A549 (cell line): ENCODE data around the gene PWP1. TPM values are rescaled to one million over a fixed set of nuclear protein-coding genes. Genes with fewer than 3 reads are reported as not detected.

Experiments
- ATAC-seq, 2 experiments: fragments of 200-7000 bp in 1 of 2; fragments of >200 bp in 1 of 2; cut with Nextera tagmentation in 1 of 2; cut with Tn5 transposase in 1 of 2; 3 replicates each; pipeline versions ENCODE4 v1.8.0 to v1.9.1; 2018 to 2020; ENCODE audit warnings: mild to moderate bottlenecking in 1 of 2, moderate library complexity in 1 of 2
- CTCF ChIA-PET: fragments of 300-600 bp; sonication (Branson Sonifier 250); formaldehyde crosslinking; extraction: SDS; loops from one replicate; lab custom pipeline; 2021; ENCODE audit warnings: antibody characterized with exemption, inconsistent platforms; lab: Yijun Ruan, JAX
- POLR2A ChIA-PET: fragments of 350-600 bp; formaldehyde crosslinking; extraction: SDS; loops from one replicate; lab custom pipeline; 2021; ENCODE audit warnings: antibody characterized with exemption, inconsistent platforms; lab: Yijun Ruan, JAX
- DNase-seq, 2 experiments: peaks; one replicate each; pipeline versions ENCODE4 v3.0.0 to v3.0.0-alpha.2; 2011 to 2016; ENCODE audit warnings: low read depth in 1 of 2, low spot score in 1 of 2
- FAIRE-seq: peaks from 2 replicates; lab custom pipeline; 2011; peaks lifted over from hg19 to GRCh38; lab: Jason Lieb, UNC
- H3K27ac ChIP-seq, 2 experiments: fragments of >200 bp; sonication (Bioruptor Twin); formaldehyde crosslinking; 3 replicates each; pipeline ENCODE4 v1.5.1; 2016 to 2017
- H3K4me1 ChIP-seq: fragments of >200 bp; sonication (Bioruptor Twin); formaldehyde crosslinking; 3 replicates; pipeline ENCODE4 v1.6.1; 2016
- H3K4me2 ChIP-seq: fragments of >200 bp; sonication (Bioruptor Twin); formaldehyde crosslinking; 3 replicates; pipeline ENCODE4 v1.6.1; 2016
- H3K4me3 ChIP-seq: fragments of >200 bp; sonication (Bioruptor Twin); formaldehyde crosslinking; 3 replicates; pipeline ENCODE4 v1.5.1; 2016
- H3K9me3 ChIP-seq: fragments of >200 bp; sonication (Bioruptor Twin); formaldehyde crosslinking; 3 replicates; pipeline ENCODE4 v1.6.1; 2016
- BCL3 ChIP-seq: fragments of >200 bp; sonication (Bioruptor Twin); formaldehyde crosslinking; IDR thresholded peaks from 3 replicates; pipeline ENCODE4 v1.6.1; 2016
- CBX2 ChIP-seq: fragments of 200-600 bp; sonication (generic); IDR thresholded peaks from 2 replicates; pipeline ENCODE4 v1.6.1; 2016; ENCODE audit warnings: low read depth, mild to moderate bottlenecking, borderline replicate concordance
- HDAC2 ChIP-seq: fragments of 200-600 bp; sonication (generic); IDR thresholded peaks from 2 replicates; pipeline ENCODE4 v1.6.1; 2016
- HEYL ChIP-seq: fragments of 250-450 bp; sonication (Bioruptor Pico); IDR thresholded peaks from 2 replicates; pipeline ENCODE4 v1.8.0; 2021; ENCODE audit warnings: mild to moderate bottlenecking, moderate library complexity
- HOXA7 ChIP-seq: fragments of 250-450 bp; sonication (Bioruptor Pico); IDR thresholded peaks from 2 replicates; pipeline ENCODE4 v1.5.0; 2020; ENCODE audit warnings: mild to moderate bottlenecking, moderate library complexity
- HOXB13 ChIP-seq: fragments of 250-450 bp; sonication (Bioruptor Pico); IDR thresholded peaks from 2 replicates; pipeline ENCODE4 v1.5.0; 2020; ENCODE audit warnings: low read depth, mild to moderate bottlenecking, moderate library complexity
- JUN ChIP-seq, 2 experiments: fragments of >200 bp; sonication (Bioruptor Twin); formaldehyde crosslinking; IDR thresholded peaks; 2 replicates in 1 of 2; 3 replicates in 1 of 2; pipeline ENCODE4 v1.6.1; 2016 to 2017
- JUNB ChIP-seq: fragments of >200 bp; sonication (Bioruptor Twin); formaldehyde crosslinking; IDR thresholded peaks from 2 replicates; pipeline ENCODE4 v1.6.1; 2016
- KDM1A ChIP-seq: fragments of 200-600 bp; sonication (generic); IDR thresholded peaks from 2 replicates; pipeline ENCODE4 v1.6.1; 2016; ENCODE audit warnings: low read depth, mild to moderate bottlenecking
- KDM5A ChIP-seq: fragments of 200-600 bp; sonication (generic); IDR thresholded peaks from 2 replicates; pipeline ENCODE4 v1.6.1; 2016; ENCODE audit warnings: antibody characterized with exemption, mild to moderate bottlenecking
- MYC ChIP-seq: IDR thresholded peaks from 2 replicates; pipeline ENCODE4 v1.6.1; 2012; ENCODE audit warnings: mild to moderate bottlenecking, inconsistent platforms, low read length, improper control_type of control experiment, borderline replicate concordance
- NFE2L2 ChIP-seq: fragments of 150-350 bp; conservative IDR thresholded peaks from 2 replicates; pipeline ENCODE4 v1.6.1; 2014; ENCODE audit warnings: low read length
- PHF8 ChIP-seq: fragments of 200-600 bp; sonication (generic); IDR thresholded peaks from 2 replicates; pipeline ENCODE4 v1.6.1; 2016; ENCODE audit warnings: low read depth, mild to moderate bottlenecking, antibody characterized with exemption, moderate library complexity, borderline replicate concordance
- POLR2A ChIP-seq: IDR thresholded peaks from 2 replicates; pipeline ENCODE4 v1.6.1; 2012; ENCODE audit warnings: mild to moderate bottlenecking, low read length
- RCOR1 ChIP-seq: fragments of 150-350 bp; IDR thresholded peaks from 2 replicates; pipeline ENCODE4 v1.6.1; 2014; ENCODE audit warnings: antibody characterized with exemption, low read length, low read depth
- RNF2 ChIP-seq: fragments of 200-600 bp; sonication (generic); IDR thresholded peaks from 2 replicates; pipeline ENCODE4 v1.6.1; 2016; ENCODE audit warnings: low read depth, mild to moderate bottlenecking, antibody characterized with exemption, moderate library complexity, borderline replicate concordance
- SREBF2 ChIP-seq: fragments of 450-650 bp; IDR thresholded peaks from 2 replicates; pipeline ENCODE4 v1.6.1; 2014; ENCODE audit warnings: mild to moderate bottlenecking, moderate library complexity
- TP53 ChIP-seq: fragments of 250-450 bp; sonication (Bioruptor Pico); IDR thresholded peaks from 2 replicates; pipeline ENCODE4 v1.5.0; 2021; ENCODE audit warnings: mild to moderate bottlenecking, moderate library complexity
- USF2 ChIP-seq: fragments of 450-650 bp; IDR thresholded peaks from 2 replicates; pipeline ENCODE4 v1.6.1; 2014; ENCODE audit warnings: antibody characterized with exemption
- ZFP36 ChIP-seq: fragments of 450-650 bp; IDR thresholded peaks from 2 replicates; pipeline ENCODE4 v1.6.1; 2014; ENCODE audit warnings: borderline replicate concordance; ENCODE audit not compliant: partially characterized antibody
- WGBS: methylation state at CpG from one replicate; pipeline ENCODE4 v1.1.6; 2017; ENCODE audit errors: missing lambda C conversion rate; 5-methylcytosine and 5-hydroxymethylcytosine counted together
- polyA minus RNA-seq: library from RNA; depleted of rRNA, polyadenylated mRNA; stranded (reverse); fragments of >200 nt; gene quantifications from 2 replicates; pipeline ENCODE4 v1.2.3, GENCODE V29; 2011; rRNA and poly(A)+ RNA removed
- polyA plus RNA-seq, 4 experiments: library from polyadenylated mRNA; depleted of rRNA in 3 of 4; stranded (reverse); fragments of >200 nt; fragmentation: RNase III in 1 of 4; extraction: RNeasy Plus Mini Kit Qiagen cat#74134 plus additional on column Dnase treatment in 1 of 4; gene quantifications; 2 replicates in 3 of 4; 3 replicates in 1 of 4; pipeline ENCODE4 v1.2.3, GENCODE V29; 2011 to 2017
- TF ChIP-seq, protein P1 (sequence below): IDR thresholded peaks from 2 replicates; pipeline ENCODE4 v1.6.1; 2012
- TF ChIP-seq, protein P2 (sequence below): IDR thresholded peaks from 2 replicates; pipeline ENCODE4 v1.6.1; 2012
- TF ChIP-seq, protein P3 (sequence below): fragments of 250-450 bp; sonication (Bioruptor Pico); IDR thresholded peaks from 2 replicates; pipeline ENCODE4 v1.5.0; 2020; ENCODE audit warnings: low read depth, mild to moderate bottlenecking, moderate library complexity
- TF ChIP-seq, protein P4 (sequence below): IDR thresholded peaks from 2 replicates; pipeline ENCODE4 v1.6.1; 2012; ENCODE audit warnings: low read depth, borderline replicate concordance

PWP1 gene
- polyA plus RNA-seq (2011; rRNA removed) (115 and 191 TPM in 2 replicates), polyA plus RNA-seq (2017; fragmentation: RNase III; extraction: RNeasy Plus Mini Kit Qiagen cat#74134 plus additional on column Dnase treatment) (129 to 140 TPM (median 132 TPM) in 3 replicates), polyA minus RNA-seq (44.1 and 46.1 TPM in 2 replicates)
- 120 and 258 TPM in 2 replicates for polyA plus RNA-seq (2012; cell fraction: cytosol; rRNA removed)
- 187 and 201 TPM in 2 replicates for polyA plus RNA-seq (2012; cell fraction: nucleus; rRNA removed)

GRCh38 chr12:107685360-107686248, at the start of gene PWP1:
TSS of gene PWP1 (plus strand) at chr12:107685799. CDS start at chr12:107685900, 101 bp downstream.
- ChIA-PET CTCF (interaction anchor here (0.6 to 2.6 kb wide), 5 partner anchors 9 to 247 kb away, joined by 3 to 13 read pairs (median 3); no protein-coding TSS in a partner anchor), POLR2A (interaction anchor here (0.6 to 0.7 kb wide), 2 partner anchors 9 to 202 kb away, joined by 3 to 4 read pairs; no protein-coding TSS in a partner anchor)
- 2% methylated on average over 42 of the region's 51 CpGs for WGBS

DNA sequence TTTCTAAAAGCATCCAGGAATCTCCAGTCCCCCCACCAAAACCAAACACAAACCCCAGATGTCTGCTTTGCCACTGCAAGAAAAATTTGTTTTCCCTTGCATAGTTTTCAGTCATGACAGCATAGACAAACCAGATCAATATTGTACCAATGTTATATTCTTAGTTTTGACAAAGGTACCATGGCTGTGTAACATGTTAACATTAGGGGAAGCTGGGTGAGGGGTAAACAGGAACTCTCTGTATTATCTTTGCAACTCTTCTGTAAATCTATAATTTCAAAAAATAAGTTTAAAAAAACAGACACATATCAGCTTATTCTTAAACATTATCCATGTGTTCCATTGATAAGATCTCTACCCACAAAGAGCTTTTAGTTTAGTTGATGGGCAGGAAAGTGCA, 44.4 kb upstream of the PWP1 start:
- Histone ChIP-seq H3K27ac (no peak overlapping the region), H3K4me3 (no peak overlapping the region), H3K4me1 (no peaks in the 10 kb centered on the region), H3K9me3 (no peaks in the 10 kb centered on the region), H3K4me2 (no peak overlapping the region)
- no peak for FAIRE-seq
- ATAC-seq, result no peak
- DNase-seq, result no peak
- ChIA-PET POLR2A (no interaction called here), CTCF (interaction anchor here (1.0 to 2.2 kb wide), 2 partner anchors 10 to 510 kb away, joined by 4 to 8 read pairs; no protein-coding TSS in a partner anchor)
- TF ChIP-seq KDM1A (no peak), JUN (IDR thresholded peaks at IDR 0.05) (no peak), RNF2 (no peak), TP53 (CRISPR knock-in tag) (no peak), HOXA7 (CRISPR knock-in tag) (no peak), CBX2 (no peak), USF2 (no peak), SREBF2 (no peak)
- TF ChIP-seq, protein P1, sequence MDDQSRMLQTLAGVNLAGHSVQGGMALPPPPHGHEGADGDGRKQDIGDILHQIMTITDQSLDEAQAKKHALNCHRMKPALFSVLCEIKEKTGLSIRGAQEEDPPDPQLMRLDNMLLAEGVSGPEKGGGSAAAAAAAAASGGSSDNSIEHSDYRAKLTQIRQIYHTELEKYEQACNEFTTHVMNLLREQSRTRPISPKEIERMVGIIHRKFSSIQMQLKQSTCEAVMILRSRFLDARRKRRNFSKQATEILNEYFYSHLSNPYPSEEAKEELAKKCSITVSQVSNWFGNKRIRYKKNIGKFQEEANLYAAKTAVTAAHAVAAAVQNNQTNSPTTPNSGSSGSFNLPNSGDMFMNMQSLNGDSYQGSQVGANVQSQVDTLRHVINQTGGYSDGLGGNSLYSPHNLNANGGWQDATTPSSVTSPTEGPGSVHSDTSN, result no peak

More at GRCh38 chr12:107685360-107686248, at the start of gene PWP1:
- TF ChIP-seq, protein P2, sequence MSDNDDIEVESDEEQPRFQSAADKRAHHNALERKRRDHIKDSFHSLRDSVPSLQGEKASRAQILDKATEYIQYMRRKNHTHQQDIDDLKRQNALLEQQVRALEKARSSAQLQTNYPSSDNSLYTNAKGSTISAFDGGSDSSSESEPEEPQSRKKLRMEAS, result peak; percentile 100
- TF ChIP-seq RCOR1 (no peak), HDAC2 (no peak), POLR2A (peak; percentile 92), HOXB13 (CRISPR knock-in tag) (peak; percentile 88), KDM5A (peak; percentile 66), PHF8 (peak; percentile 83), JUN (IDR thresholded peaks at IDR 0.05) (peak in 1 of 2 experiments; percentile 93; a peak in 4 of 5 replicates), JUNB (no peak), NFE2L2 (no peak), MYC (peak; percentile 99), HEYL (0 out of 2 replicates have a peak, but pooled peaks have one; percentile 51), BCL3 (peak; percentile 67; the same call in 2 of the 3 replicates), RNF2 (peak; percentile 76; the same call in 1 of the 2 replicates), ZFP36 (no peak)
- TF ChIP-seq, protein P3, sequence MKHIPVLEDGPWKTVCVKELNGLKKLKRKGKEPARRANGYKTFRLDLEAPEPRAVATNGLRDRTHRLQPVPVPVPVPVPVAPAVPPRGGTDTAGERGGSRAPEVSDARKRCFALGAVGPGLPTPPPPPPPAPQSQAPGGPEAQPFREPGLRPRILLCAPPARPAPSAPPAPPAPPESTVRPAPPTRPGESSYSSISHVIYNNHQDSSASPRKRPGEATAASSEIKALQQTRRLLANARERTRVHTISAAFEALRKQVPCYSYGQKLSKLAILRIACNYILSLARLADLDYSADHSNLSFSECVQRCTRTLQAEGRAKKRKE, result peak; percentile 69; the same call in 1 of the 2 replicates
- TF ChIP-seq, protein P4, sequence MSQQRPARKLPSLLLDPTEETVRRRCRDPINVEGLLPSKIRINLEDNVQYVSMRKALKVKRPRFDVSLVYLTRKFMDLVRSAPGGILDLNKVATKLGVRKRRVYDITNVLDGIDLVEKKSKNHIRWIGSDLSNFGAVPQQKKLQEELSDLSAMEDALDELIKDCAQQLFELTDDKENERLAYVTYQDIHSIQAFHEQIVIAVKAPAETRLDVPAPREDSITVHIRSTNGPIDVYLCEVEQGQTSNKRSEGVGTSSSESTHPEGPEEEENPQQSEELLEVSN, result peak; percentile 88
- Histone ChIP-seq H3K4me3 (peak within 1 kb of the TSS; percentile 88), H3K4me1 (peaks cover 14% of the 10 kb centered on the region), H3K27ac (peak within 1 kb of the TSS; percentile 85 to 93), H3K4me2 (peak within 1 kb of the TSS; percentile 88), H3K9me3 (no peaks in the 10 kb centered on the region)
- DNase-seq, result peak; percentile 91 to 97
- no peak for FAIRE-seq
- peak; percentile 84 to 96 for ATAC-seq
